Omental fat pad (tissue), 4 donors: ENCODE results near the gene SHC2. TPM values are rescaled to one million over a fixed set of nuclear protein-coding genes. Genes with fewer than 3 reads are reported as not detected.
A peak's percentile ranks its signal among the peaks of the same experiment; 100 is the strongest.

ENCODE experiments used
- ATAC-seq: fragments of 150-250 bp; one replicate; pipeline ENCODE4 v1.9.1; 2016; ENCODE audit warnings: mild to moderate bottlenecking, moderate library complexity; ENCODE audit not compliant: low FRiP score
- DNase-seq: peaks from one replicate; pipeline ENCODE4 v3.0.0-alpha.2; 2019; ENCODE audit warnings: low spot score
- total RNA-seq, 4 donors: library from RNA; depleted of rRNA; stranded (reverse); fragments of >200 nt; gene quantifications; one replicate each; pipeline ENCODE4 v1.1.0, GENCODE V29; 2016
- TF ChIP-seq, protein P1 (sequence below), 3 donors: fragments of 450-650 bp; IDR thresholded peaks; one replicate each; pipeline ENCODE4 v1.5.1; 2016 to 2017; ENCODE audit warnings: antibody characterized with exemption in 3 of 3, mild to moderate bottlenecking in 3 of 3, moderate library complexity in 2 of 3

SHC2 gene
- total RNA-seq, 4 donors from 2014 or later = 11.7 to 27.1 (median 18.8) TPM

DNA sequence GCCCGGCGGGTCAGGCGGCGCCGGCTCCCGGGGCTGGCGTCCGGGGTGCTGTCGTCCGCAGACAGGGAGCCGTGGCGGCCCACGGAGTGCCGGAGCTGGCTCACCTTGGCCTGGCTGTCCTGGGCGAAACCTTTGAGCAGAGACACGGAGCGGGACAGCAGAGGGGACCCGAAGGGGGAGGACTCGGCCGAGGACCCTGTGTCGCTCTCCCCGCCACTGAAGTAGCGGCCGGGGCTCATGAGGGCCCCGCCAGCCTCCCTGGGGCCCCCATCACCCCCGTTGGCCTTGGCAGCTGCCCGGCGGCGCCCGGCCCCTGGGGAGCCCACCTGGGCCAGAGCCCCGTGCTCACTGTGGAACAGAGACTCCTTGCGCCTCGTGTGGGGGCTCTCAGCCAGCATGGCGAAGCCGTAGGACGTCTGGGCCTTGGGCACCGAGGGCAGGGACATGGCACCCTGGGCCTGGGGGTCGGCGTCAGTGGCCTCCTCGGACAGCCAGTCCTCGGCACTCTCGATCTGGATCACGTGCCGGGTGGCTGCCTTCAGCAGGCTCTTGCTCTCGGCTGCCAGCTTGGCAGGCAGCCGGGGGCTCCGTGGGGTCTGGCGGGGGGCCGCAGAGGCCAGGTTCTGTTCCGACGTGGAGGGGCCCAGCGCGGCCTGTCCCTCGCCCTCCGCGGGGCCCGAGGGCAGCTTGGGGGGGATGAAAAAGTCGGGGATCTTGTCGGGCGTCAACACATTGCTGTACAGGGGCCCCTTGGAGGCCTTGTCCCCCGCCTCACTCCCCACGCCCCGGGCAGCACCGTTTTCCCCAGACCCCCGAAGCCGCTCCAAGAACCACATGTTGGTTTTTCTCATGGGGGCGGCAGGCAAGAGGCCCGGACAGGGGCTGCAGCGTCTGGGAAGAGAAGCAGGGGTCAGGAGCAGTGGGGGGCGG lies 53.1 kb downstream of the SHC2 start:
- TF ChIP-seq, protein P1, sequence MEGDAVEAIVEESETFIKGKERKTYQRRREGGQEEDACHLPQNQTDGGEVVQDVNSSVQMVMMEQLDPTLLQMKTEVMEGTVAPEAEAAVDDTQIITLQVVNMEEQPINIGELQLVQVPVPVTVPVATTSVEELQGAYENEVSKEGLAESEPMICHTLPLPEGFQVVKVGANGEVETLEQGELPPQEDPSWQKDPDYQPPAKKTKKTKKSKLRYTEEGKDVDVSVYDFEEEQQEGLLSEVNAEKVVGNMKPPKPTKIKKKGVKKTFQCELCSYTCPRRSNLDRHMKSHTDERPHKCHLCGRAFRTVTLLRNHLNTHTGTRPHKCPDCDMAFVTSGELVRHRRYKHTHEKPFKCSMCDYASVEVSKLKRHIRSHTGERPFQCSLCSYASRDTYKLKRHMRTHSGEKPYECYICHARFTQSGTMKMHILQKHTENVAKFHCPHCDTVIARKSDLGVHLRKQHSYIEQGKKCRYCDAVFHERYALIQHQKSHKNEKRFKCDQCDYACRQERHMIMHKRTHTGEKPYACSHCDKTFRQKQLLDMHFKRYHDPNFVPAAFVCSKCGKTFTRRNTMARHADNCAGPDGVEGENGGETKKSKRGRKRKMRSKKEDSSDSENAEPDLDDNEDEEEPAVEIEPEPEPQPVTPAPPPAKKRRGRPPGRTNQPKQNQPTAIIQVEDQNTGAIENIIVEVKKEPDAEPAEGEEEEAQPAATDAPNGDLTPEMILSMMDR (IDR thresholded peaks at IDR 0.05) = no peak
- ATAC-seq = no peak
- no peak for DNase-seq

DNA sequence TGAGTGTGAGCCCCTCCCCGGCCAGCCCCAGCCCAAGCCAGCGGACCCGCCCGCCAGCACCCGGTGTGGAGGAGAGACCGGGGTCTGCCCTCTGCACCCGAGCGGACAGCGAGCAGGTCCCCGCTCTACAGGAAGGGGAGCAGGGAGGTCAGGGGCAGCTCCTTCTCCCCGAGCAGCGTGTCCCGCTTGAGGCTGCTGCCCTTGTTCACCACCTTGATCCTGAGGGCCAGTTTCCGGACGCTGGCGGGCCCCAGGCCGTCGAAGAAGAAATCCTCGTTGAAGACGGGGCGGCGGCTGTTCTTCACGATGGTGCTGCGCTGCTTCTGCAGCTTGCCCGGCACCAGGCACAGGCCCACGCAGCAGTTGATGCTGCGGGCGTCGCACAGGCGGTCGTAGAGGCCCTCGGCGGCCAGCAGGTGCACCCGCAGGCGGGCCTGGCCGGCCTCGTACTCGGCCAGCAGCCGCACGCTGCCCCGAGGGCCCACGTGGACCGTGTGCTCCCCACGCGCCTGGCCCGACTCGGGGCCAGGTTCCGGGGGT lies 53.8 kb downstream of the SHC2 start:
- no peak for DNase-seq
- TF ChIP-seq, protein P1 (IDR thresholded peaks at IDR 0.05) = no peak
- ATAC-seq = no peak

DNA sequence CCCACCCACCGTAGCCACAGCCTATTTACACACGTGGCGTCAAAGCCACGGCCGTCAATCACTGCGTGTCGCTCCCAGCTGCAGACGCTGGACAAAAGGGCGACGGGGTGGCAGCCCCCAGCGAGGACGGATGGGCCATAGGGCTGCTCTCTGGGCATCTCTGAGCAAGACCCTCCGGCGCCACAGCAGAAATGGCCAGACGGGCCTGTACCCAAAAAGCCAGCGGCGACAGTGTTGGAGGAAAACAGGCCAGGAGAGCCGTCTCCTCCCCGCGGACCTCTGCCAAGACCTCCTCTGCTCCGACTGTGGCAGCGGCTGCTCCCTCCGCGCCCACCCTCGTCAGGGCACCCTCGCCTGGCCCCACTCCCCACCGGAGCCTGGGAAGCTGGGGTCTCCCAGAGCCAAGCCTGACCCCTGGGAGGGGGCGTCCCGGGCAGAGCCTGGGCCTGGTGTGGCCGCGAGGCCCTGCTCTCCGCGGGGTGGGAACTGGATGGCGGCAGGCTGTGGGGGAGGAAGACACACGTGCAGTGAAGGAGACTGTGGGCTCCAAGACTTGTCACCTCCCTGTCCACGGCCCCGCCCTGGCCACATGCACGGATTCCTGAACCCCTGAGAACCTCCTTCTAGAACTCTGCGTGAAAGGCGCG lies 54.6 kb downstream of the SHC2 start:
- TF ChIP-seq, protein P1 (IDR thresholded peaks at IDR 0.05) = no peak
- DNase-seq (no peak), ATAC-seq (no peak)

DNA sequence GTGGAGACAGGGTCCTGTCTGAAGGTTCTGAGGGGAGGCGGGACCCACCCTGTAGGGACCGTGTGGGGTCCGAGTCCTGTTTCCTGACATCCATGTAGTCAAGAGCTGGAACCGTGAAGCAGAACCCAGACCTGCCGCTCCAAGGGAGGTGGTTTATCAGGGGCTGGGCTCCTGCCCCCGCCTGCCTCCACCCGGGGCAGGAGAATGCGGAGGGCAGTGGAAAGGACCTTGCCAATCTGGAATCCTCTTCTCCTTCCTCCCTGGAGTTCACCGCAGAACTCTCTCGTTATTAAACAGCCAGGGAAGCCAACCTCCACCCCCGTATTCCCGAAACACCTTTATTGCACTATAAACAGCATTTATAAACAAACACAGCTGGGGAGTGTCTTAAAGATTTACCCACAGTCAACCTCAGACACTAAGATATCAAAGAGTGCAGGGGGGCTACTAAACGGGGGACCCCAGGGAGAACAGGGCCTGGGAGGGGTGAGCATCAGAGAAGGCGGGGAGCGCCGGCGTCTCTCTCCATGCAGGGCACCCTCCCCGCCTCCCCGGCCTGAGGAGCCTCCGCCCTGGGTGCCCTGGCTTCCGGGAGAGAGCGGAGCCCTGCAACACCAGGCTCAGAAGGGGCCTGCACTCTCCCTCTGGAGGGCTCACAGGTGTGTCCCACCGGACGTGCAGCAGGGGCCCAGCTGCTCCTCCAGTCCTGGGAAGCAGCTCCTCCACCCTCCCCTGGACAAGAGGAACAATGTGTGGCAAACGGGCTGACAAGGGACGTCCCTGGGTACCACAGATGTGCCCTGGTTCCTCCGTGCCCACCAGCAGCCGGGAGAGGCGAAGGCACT lies 55.5 kb downstream of the SHC2 start:
- no peak for ATAC-seq
- DNase-seq = no peak
- TF ChIP-seq, protein P1 (IDR thresholded peaks at IDR 0.05) = no peak

DNA sequence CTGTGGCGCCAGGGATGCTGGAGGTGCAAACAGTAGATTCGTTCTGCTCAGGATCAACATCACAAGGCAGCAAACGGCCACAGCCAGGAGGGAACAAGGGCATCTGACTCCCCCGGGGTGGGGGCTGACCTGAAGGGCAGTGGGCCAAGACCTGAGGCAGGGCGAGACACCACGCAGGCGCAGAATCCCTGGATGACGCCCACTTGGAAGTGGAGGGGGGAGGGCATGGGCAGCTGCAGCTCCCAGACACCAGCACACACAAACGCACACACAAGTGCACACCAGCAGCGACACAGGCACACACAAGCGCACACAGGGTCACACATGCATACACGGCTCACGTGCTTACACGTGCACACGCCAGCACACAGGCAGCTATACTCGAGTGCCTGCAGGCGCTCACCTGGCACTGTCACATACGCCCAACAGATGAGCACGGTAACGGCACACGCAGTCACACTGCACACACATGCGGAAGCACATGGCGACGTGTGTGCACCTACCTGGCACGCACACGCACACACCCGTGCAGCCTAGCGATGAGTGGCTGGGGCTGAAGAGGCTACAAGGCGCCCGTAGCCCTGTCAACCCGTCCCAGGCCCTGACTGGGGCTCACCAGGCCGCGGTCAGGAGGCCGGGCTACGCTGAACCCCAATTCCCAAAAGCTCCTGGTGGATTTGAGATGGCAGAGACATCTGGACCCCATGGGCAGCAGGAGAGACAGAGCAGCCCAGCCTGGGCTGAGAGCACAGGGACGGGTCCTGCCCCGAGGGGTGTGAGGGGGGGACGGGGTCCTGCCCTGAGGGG lies 57.4 kb downstream of the SHC2 start:
- DNase-seq = no peak
- TF ChIP-seq, protein P1 (IDR thresholded peaks at IDR 0.05) = no peak
- peak; percentile 15 for ATAC-seq

DNA sequence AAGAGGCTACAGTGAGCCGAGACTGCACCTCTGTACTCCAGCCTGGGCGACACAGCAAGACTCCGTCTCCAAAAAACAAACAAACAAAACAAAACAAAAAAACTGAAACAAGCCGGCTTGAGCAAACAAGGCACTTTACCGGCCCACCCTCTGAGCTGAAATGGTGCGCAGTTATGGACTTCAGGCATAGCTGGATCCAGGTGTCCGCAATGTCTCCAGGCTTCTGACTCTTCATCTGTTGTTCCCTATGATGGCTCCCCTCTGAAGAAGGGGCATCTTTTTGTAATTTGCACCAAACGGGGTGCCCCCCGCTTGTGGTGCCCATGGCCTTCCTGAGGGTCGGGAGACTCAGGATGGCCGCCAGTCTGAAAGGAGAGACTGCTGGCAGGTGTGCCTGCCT lies 58.0 kb downstream of the SHC2 start:
- ATAC-seq = no peak
- no peak for DNase-seq
- TF ChIP-seq, protein P1 (IDR thresholded peaks at IDR 0.05) = no peak
